Calu3 (cell line): ENCODE data around the gene ZSCAN10. TPM values are rescaled to one million over a fixed set of nuclear protein-coding genes. Genes with fewer than 3 reads are reported as not detected.
"Not testable (repeated sequence)": the region's sequence is repeated elsewhere in the genome, so short reads cannot be mapped to it uniquely, and the experiment has no call there.

ENCODE experiments used
- BruUV-seq: library from RNA; stranded (reverse); fragments of 400-500 nt; replicated peaks from 2 replicates; lab custom pipeline; 2021; lab: Mats Ljungman, UMichigan
- CTCF ChIA-PET: fragments of 300-600 bp; sonication (Branson Sonifier 250); formaldehyde crosslinking; loops from one replicate; lab custom pipeline; 2022; ENCODE audit warnings: antibody characterized with exemption; lab: Charles Lee
- DNase-seq: peaks from one replicate; pipeline ENCODE4 v3.0.0; 2022
- H3K27ac Mint-ChIP-seq: one replicate; pipeline ENCODE4 v1.8.0; 2022; ENCODE audit warnings: mixed read lengths; ENCODE audit not compliant: unreplicated experiment
- H3K27me3 Mint-ChIP-seq: one replicate; pipeline ENCODE4 v1.8.0; 2022; ENCODE audit warnings: mixed read lengths; ENCODE audit not compliant: unreplicated experiment
- H3K36me3 Mint-ChIP-seq: one replicate; pipeline ENCODE4 v1.8.0; 2022; ENCODE audit warnings: mild to moderate bottlenecking, moderate library complexity, mixed read lengths; ENCODE audit not compliant: insufficient read depth, unreplicated experiment
- H3K4me1 Mint-ChIP-seq: one replicate; pipeline ENCODE4 v1.8.0; 2022; ENCODE audit warnings: mild to moderate bottlenecking, low read depth, mixed read lengths; ENCODE audit not compliant: unreplicated experiment
- H3K4me3 Mint-ChIP-seq: one replicate; pipeline ENCODE4 v1.8.0; 2022; ENCODE audit warnings: mild to moderate bottlenecking, low read depth, moderate library complexity, mixed read lengths; ENCODE audit not compliant: unreplicated experiment
- H3K9me3 Mint-ChIP-seq: one replicate; pipeline ENCODE4 v1.8.0; 2022; ENCODE audit warnings: low read depth, mixed read lengths; ENCODE audit not compliant: unreplicated experiment
- intact Hi-C: fragments of 100-400 bp; cut with micrococcal nuclease; formaldehyde crosslinking; loops from one replicate; pipeline ENCODE4 v1.10.0; 2022; ENCODE audit not compliant: unreplicated experiment
- total RNA-seq: library from RNA; stranded (reverse); gene quantifications from 2 replicates; pipeline ENCODE4 v1.2.3, GENCODE V29; 2022
- TF ChIP-seq, protein P1 (sequence below): fragments of 200-600 bp; IDR thresholded peaks from one replicate; pipeline ENCODE4 v1.8.0; 2022; ENCODE audit warnings: antibody characterized with exemption; ENCODE audit not compliant: unreplicated experiment

Gene ZSCAN10
- total RNA-seq, 1 experiment from 2014 or later: not detected

DNA sequence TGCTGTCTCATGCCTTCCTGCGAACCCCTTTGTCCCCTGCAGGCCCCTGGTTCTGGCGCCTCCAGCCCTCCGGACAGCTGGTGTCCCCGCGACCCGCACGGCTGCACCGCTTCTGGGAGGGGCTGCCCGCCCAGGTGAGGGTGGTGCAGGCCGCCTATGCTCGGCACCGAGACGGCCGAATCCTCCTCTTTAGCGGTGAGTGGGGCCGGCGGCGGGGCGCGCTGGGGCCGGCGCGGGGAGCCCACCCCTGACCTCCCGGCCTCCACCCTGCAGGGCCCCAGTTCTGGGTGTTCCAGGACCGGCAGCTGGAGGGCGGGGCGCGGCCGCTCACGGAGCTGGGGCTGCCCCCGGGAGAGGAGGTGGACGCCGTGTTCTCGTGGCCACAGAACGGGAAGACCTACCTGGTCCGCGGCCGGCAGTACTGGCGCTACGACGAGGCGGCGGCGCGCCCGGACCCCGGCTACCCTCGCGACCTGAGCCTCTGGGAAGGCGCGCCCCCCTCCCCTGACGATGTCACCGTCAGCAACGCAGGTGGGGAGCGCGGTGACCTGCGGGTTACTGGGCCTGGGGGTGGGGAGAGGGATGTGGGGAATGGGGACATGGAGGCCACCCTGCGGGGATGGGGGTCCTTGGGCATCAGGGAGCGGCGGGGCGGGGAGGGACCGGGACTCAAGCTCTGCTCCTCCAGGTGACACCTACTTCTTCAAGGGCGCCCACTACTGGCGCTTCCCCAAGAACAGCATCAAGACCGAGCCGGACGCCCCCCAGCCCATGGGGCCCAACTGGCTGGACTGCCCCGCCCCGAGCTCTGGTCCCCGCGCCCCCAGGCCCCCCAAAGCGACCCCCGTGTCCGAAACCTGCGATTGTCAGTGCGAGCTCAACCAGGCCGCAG, 40.7 kb downstream of the ZSCAN10 start:
- peak overlapping the region; percentile 96 for H3K4me3 Mint-ChIP-seq
- H3K4me1 Mint-ChIP-seq: no peaks in the 10 kb centered on the region
- no peaks in the 10 kb centered on the region for H3K27me3 Mint-ChIP-seq
- peaks cover 20% of the 10 kb centered on the region for H3K36me3 Mint-ChIP-seq
- H3K27ac Mint-ChIP-seq: peak overlapping the region; percentile 34
- DNase-seq: peak; percentile 64
- TF ChIP-seq, protein P1, sequence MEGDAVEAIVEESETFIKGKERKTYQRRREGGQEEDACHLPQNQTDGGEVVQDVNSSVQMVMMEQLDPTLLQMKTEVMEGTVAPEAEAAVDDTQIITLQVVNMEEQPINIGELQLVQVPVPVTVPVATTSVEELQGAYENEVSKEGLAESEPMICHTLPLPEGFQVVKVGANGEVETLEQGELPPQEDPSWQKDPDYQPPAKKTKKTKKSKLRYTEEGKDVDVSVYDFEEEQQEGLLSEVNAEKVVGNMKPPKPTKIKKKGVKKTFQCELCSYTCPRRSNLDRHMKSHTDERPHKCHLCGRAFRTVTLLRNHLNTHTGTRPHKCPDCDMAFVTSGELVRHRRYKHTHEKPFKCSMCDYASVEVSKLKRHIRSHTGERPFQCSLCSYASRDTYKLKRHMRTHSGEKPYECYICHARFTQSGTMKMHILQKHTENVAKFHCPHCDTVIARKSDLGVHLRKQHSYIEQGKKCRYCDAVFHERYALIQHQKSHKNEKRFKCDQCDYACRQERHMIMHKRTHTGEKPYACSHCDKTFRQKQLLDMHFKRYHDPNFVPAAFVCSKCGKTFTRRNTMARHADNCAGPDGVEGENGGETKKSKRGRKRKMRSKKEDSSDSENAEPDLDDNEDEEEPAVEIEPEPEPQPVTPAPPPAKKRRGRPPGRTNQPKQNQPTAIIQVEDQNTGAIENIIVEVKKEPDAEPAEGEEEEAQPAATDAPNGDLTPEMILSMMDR: no peak
- intact Hi-C loops: loop anchor here (2.0 kb wide), 1 partner anchor 70 kb away; no protein-coding TSS in a partner anchor
- CTCF ChIA-PET: interaction anchor here (0.5 to 2.2 kb wide), 25 partner anchors 9 to 1557 kb away, joined by 3 to 48 read pairs (median 6); partner anchors contain the start of genes MMP25, ZNF205 and ZNF213
- no TSS peak for BruUV-seq
- H3K9me3 Mint-ChIP-seq: peaks cover 2% of the 10 kb centered on the region

DNA sequence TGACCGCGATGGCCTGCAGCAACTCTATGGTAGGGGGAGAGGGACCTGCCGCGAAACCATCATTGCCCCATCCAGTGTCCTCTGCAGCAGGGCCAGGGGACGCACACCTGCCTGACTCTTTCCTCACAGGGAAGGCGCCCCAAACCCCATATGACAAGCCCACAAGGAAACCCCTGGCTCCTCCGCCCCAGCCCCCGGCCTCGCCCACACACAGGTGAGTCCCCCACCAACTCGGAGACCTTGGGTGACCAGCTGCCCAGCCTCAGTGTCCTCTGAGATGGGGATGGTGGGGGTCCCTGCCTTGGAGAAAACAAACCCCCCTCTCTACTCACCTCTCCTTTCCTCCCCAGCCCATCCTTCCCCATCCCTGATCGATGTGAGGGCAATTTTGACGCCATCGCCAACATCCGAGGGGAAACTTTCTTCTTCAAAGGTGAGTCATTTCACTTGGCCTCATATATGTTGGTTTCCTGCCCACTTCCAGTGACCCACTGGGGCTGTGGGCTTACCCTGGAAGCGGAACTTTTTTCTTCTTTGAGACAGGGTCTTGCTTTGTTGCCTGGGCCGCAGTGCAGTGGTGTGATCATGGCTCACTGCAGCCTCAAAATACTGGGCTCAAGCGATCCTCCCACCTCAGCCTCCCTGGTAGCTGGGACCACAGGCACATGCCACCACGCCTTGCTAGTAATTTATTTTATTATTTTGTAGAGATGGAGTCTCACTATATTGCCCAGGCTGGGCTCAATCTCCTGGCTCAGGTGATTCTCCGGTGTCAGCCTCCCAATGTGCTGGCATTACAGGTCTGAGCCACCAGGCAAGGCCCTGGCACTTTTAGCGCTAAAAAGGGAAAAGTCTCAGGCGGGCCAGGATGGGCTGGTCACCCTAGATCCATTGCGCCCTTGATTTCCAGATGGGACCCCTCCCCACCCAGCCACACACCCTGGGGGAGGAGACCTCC, 41.6 kb downstream of the ZSCAN10 start:
- TSS peak; percentile 22 for BruUV-seq
- CTCF ChIA-PET: interaction anchor here (1.0 to 2.2 kb wide), 11 partner anchors 8 to 115 kb away, joined by 3 to 23 read pairs (median 5); partner anchors contain the start of genes MMP25 and ZNF205
- no peak for DNase-seq
- Mint-ChIP-seq H3K4me1 (no peaks in the 10 kb centered on the region), H3K9me3 (no peaks in the 10 kb centered on the region), H3K4me3 (peak overlapping the region; percentile 96), H3K27me3 (no peaks in the 10 kb centered on the region), H3K36me3 (peaks cover 24% of the 10 kb centered on the region), H3K27ac (no peak overlapping the region)
- TF ChIP-seq, protein P1: no peak
- intact Hi-C loops: loop anchor here (2.0 kb wide), 1 partner anchor 71 kb away; no protein-coding TSS in a partner anchor

DNA sequence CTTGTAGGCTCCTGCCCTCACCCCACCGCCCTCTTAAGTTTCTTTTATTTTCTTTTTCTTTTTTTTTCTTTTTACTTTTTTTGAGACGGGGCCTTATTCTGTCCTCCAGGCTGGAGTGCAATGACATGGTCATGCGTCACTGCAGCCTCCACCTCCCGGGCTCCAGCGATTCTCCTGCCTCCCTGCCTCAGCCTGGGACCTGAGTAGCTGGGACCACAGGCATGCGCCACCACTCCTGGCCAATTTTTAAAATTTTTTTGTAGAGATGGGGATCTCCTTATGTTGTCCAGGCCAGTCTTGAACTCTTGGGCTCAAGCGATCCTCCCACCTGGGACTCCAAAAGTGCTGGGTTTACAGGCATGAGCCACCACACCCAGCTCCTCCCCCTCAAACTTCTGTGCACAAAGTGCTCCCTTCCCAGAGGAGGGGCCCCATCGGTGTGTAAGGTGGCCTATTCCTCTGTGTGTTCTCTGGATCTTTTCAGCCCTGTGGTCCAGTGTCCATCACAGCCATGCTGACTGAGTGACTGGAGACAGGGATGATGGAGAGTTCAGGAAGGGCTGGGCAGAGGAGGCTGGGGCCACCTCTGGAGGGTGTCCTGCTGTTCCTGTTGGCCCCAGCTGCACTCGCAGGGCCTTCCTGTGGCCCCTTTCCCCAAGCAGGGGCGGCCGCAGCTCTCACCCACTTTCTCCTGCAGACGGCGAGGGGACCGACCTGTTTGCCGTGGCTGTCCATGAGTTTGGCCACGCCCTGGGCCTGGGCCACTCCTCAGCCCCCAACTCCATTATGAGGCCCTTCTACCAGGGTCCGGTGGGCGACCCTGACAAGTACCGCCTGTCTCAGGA, 42.5 kb downstream of the ZSCAN10 start:
- no TSS peak for BruUV-seq
- peaks cover 29% of the 10 kb centered on the region for H3K36me3 Mint-ChIP-seq
- H3K9me3 Mint-ChIP-seq: no peaks in the 10 kb centered on the region
- no peak overlapping the region for H3K27ac Mint-ChIP-seq
- H3K4me3 Mint-ChIP-seq: no peak overlapping the region
- intact Hi-C loops: no loop called here
- no peaks in the 10 kb centered on the region for H3K4me1 Mint-ChIP-seq
- TF ChIP-seq, protein P1: no peak
- CTCF ChIA-PET: interaction anchor here (0.6 kb wide), 1 partner anchor 104 kb away, joined by 4 read pairs; no protein-coding TSS in a partner anchor
- DNase-seq: no peak
- peaks cover 4% of the 10 kb centered on the region for H3K27me3 Mint-ChIP-seq

DNA sequence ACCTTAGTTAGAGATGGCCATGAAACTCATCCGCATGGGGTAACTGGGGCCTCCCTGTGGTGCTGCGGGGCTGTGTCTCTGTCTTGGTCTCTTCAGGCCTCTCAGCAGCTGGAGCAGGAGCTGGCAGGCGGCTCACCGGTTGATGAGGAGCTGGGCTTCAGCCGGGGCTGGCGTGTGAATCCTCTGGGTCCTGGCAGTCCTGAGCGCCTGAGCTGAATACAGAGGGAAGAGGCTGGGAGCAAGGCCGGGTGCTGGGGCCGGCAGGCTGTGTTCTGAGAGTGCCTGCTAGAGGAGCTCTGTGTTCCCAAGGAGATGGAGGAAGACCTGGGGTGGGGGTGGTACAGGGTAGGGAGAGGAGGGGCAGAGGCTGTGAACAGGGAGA, 43.4 kb downstream of the ZSCAN10 start:
- CTCF ChIA-PET, BruUV-seq, DNase-seq, H3K4me1 Mint-ChIP-seq, H3K27ac Mint-ChIP-seq, H3K4me3 Mint-ChIP-seq, H3K9me3 Mint-ChIP-seq, intact Hi-C loops: not testable (repeated sequence)
- peaks cover 12% of the 10 kb centered on the region for H3K27me3 Mint-ChIP-seq
- H3K36me3 Mint-ChIP-seq: peaks cover 29% of the 10 kb centered on the region
